Embryonic facial prominence (tissue), 1 donor: Measurements from ENCODE around the gene PLD4.
"Not testable (repeated sequence)": the region's sequence is repeated elsewhere in the genome, so short reads cannot be mapped to it uniquely, and the experiment has no call there.

Experiments used
- DNase-seq: peaks from one replicate; pipeline ENCODE4 v3.0.0-alpha.2; 2016; ENCODE audit errors: extremely low spot score

PLD4 gene

GRCh38 chr14:104941508-104942365 lies 17.1 kb downstream of the PLD4 start:
- no peak for DNase-seq

GRCh38 chr14:104942586-104942985 lies 17.9 kb downstream of the PLD4 start:
- no peak for DNase-seq

GRCh38 chr14:104943216-104944015 lies 18.7 kb downstream of the PLD4 start:
- not testable (repeated sequence) for DNase-seq

- not testable (repeated sequence) for DNase-seq
These were observed 19.3 kb downstream of the PLD4 start for GRCh38 chr14:104944016-104944308.

- DNase-seq: not testable (repeated sequence)
These were observed 19.9 kb downstream of the PLD4 start for GRCh38 chr14:104944436-104945205.

GRCh38 chr14:104945266-104945665 lies 20.6 kb downstream of the PLD4 start:
- not testable (repeated sequence) for DNase-seq

GRCh38 chr14:104945986-104946965 lies 21.6 kb downstream of the PLD4 start:
- not testable (repeated sequence) for DNase-seq

- DNase-seq: not testable (repeated sequence)
These were observed 22.5 kb downstream of the PLD4 start for GRCh38 chr14:104947201-104947600.

- DNase-seq: not testable (repeated sequence)
These were observed 23.4 kb downstream of the PLD4 start for GRCh38 chr14:104947881-104948735.

GRCh38 chr14:104948736-104949031 lies 24.0 kb downstream of the PLD4 start:
- DNase-seq: no peak

GRCh38 chr14:104949406-104949955 lies 24.8 kb downstream of the PLD4 start:
- not testable (repeated sequence) for DNase-seq

- DNase-seq: no peak
These were observed 25.3 kb downstream of the PLD4 start for GRCh38 chr14:104950021-104950420.

GRCh38 chr14:104950701-104951100 lies 26.0 kb downstream of the PLD4 start:
- not testable (repeated sequence) for DNase-seq

GRCh38 chr14:104951863-104952657 lies 27.4 kb downstream of the PLD4 start:
- DNase-seq: not testable (repeated sequence)

- DNase-seq: no peak
These were observed 28.4 kb downstream of the PLD4 start for GRCh38 chr14:104953097-104953496.

GRCh38 chr14:104953896-104954656 lies 29.4 kb downstream of the PLD4 start:
- no peak for DNase-seq

GRCh38 chr14:104954746-104955395 lies 30.2 kb downstream of the PLD4 start:
- no peak for DNase-seq

GRCh38 chr14:104955396-104955770 lies 30.7 kb downstream of the PLD4 start:
- no peak for DNase-seq
